GM12878 (cell line): ENCODE results near the gene CRKL. TPM values are rescaled to one million over a fixed set of nuclear protein-coding genes. Genes with fewer than 3 reads are reported as not detected.

Source experiments
- ATAC-seq: fragments of 200-7000 bp; cut with Tn5 transposase; 3 replicates; pipeline ENCODE4 v1.9.1; 2020; ENCODE audit warnings: mild to moderate bottlenecking, moderate library complexity
- BruUV-seq: library from RNA; stranded (reverse); fragments of 400-500 nt; replicated peaks from 2 replicates; lab custom pipeline; 2021; lab: Mats Ljungman, UMichigan
- CTCF ChIA-PET: fragments of 300-600 bp; sonication (Branson Sonifier 250); formaldehyde crosslinking; extraction: SDS; loops from one replicate; lab custom pipeline; 2021; ENCODE audit warnings: inconsistent platforms; lab: Yijun Ruan, JAX
- POLR2A ChIA-PET: fragments of 350-600 bp; formaldehyde crosslinking; extraction: SDS; loops from one replicate; lab custom pipeline; 2021; ENCODE audit warnings: inconsistent platforms; lab: Charles Lee
- RAD21 ChIA-PET: fragments of 300-600 bp; sonication (Branson Sonifier 250); formaldehyde crosslinking; loops from one replicate; lab custom pipeline; 2023; ENCODE audit warnings: antibody characterized with exemption; ENCODE audit not compliant: unreplicated experiment; lab: Charles Lee
- SMC1A ChIA-PET: fragments of 300-600 bp; sonication (Branson Sonifier 250); formaldehyde crosslinking; loops from one replicate; lab custom pipeline; 2023; ENCODE audit not compliant: unreplicated experiment, uncharacterized antibody; lab: Charles Lee
- DNase-seq: peaks from one replicate; pipeline ENCODE4 v3.0.0-alpha.2; 2011; ENCODE audit warnings: low read depth, low spot score
- FAIRE-seq: peaks from 3 replicates; lab custom pipeline; 2011; peaks lifted over from hg19 to GRCh38; lab: Jason Lieb, UNC
- H2AFZ ChIP-seq: 2 replicates; pipeline ENCODE4 v1.6.0; 2011; ENCODE audit warnings: low read depth, low read length, control low read depth; ENCODE audit not compliant: control insufficient read depth
- H3K27ac ChIP-seq: 2 replicates; pipeline ENCODE4 v1.5.1; 2011; ENCODE audit warnings: control low read depth; ENCODE audit not compliant: control insufficient read depth, insufficient read depth
- H3K27me3 ChIP-seq, 2 experiments: replicated peaks in 1 of 2; 2 replicates each; pipeline versions ENCODE4 v1.6.0 to v1.6.1; 2011; ENCODE audit warnings: low read length in 1 of 2; ENCODE audit not compliant: control insufficient read depth in 2 of 2, insufficient read depth in 2 of 2
- H3K36me3 ChIP-seq, 2 experiments: 2 replicates each; pipeline ENCODE4 v1.5.1; 2011; ENCODE audit warnings: low read length in 1 of 2; ENCODE audit not compliant: control insufficient read depth in 2 of 2, insufficient read depth in 2 of 2
- H3K4me1 ChIP-seq: 2 replicates; pipeline ENCODE4 v1.6.1; 2011; ENCODE audit warnings: mild to moderate bottlenecking, low read length, moderate library complexity, mixed read lengths; ENCODE audit not compliant: control insufficient read depth, insufficient read depth
- H3K4me2 ChIP-seq: 2 replicates; pipeline ENCODE4 v1.6.0; 2011; ENCODE audit warnings: control low read depth; ENCODE audit not compliant: control insufficient read depth, insufficient read depth
- H3K4me3 ChIP-seq: fragments of 200-600 bp; sonication (generic); 2 replicates; pipeline ENCODE4 v1.5.1; 2016
- H3K79me2 ChIP-seq: 2 replicates; pipeline ENCODE4 v1.6.0; 2011; ENCODE audit warnings: low read length; ENCODE audit not compliant: control insufficient read depth, insufficient read depth
- H3K9ac ChIP-seq: 2 replicates; pipeline ENCODE4 v1.8.0; 2011; ENCODE audit warnings: low read length, control low read depth, mixed read lengths; ENCODE audit not compliant: control insufficient read depth, insufficient read depth
- H3K9me3 ChIP-seq: replicated peaks from 3 replicates; pipeline ENCODE4 v1.5.1; 2011; ENCODE audit warnings: mild to moderate bottlenecking, low read length; ENCODE audit not compliant: control insufficient read depth, insufficient read depth
- H4K20me1 ChIP-seq: 2 replicates; pipeline ENCODE4 v1.6.0; 2011; ENCODE audit not compliant: control insufficient read depth, insufficient read depth
- BCLAF1 ChIP-seq: fragments of 450-650 bp; IDR thresholded peaks from 2 replicates; pipeline ENCODE4 v1.6.1; 2017; ENCODE audit warnings: antibody characterized with exemption, mild to moderate bottlenecking, moderate library complexity
- IRF3 ChIP-seq: fragments of 450-650 bp; IDR thresholded peaks from 2 replicates; pipeline ENCODE4 v1.6.1; 2014; ENCODE audit warnings: mild to moderate bottlenecking
- MYB ChIP-seq: fragments of 150-350 bp; IDR thresholded peaks from 2 replicates; pipeline ENCODE4 v1.6.1; 2014; ENCODE audit warnings: mild to moderate bottlenecking, low read depth, low read length, borderline replicate concordance
- NRF1 ChIP-seq: conservative IDR thresholded peaks from 2 replicates; pipeline ENCODE4 v1.6.1; 2011; ENCODE audit warnings: mild to moderate bottlenecking, low read depth, low read length, improper control_type of control experiment
- PRDM15 ChIP-seq: fragments of 450-650 bp; formaldehyde crosslinking; IDR thresholded peaks from 2 replicates; pipeline ENCODE4 v1.4.0; 2020; ENCODE audit warnings: mild to moderate bottlenecking, moderate library complexity
- RELB ChIP-seq: fragments of 450-650 bp; IDR thresholded peaks from 2 replicates; pipeline ENCODE4 v1.6.1; 2017; ENCODE audit warnings: low read depth, mild to moderate bottlenecking, moderate library complexity
- RUNX3 ChIP-seq: IDR thresholded peaks from 2 replicates; pipeline ENCODE4 v1.6.1; 2012; ENCODE audit warnings: low read length, inconsistent platforms
- SP1 ChIP-seq: IDR thresholded peaks from one replicate; pipeline ENCODE4 v1.6.1; 2011; ENCODE audit warnings: low read depth, low read length
- ZNF217 ChIP-seq: fragments of 450-650 bp; IDR thresholded peaks from 2 replicates; pipeline ENCODE4 v1.6.1; 2017; ENCODE audit warnings: antibody characterized with exemption, mild to moderate bottlenecking
- WGBS: methylation state at CpG from one replicate; pipeline ENCODE4 v1.1.6; 2016; ENCODE audit warnings: low lambda C conversion rate; ENCODE audit not compliant: insufficient replicate concordance, insufficient coverage; ENCODE audit errors: missing lambda C conversion rate; 5-methylcytosine and 5-hydroxymethylcytosine counted together
- in situ Hi-C: fragments of 300-500 bp; cut with MboI; formaldehyde crosslinking; loops from 9 replicates; pipeline ENCODE4 v1.14.3; 2018; ENCODE audit warnings: mixed read lengths
- intact Hi-C: fragments of 100-400 bp; cut with micrococcal nuclease; formaldehyde crosslinking; loops from one replicate; pipeline ENCODE4 v1.14.2; 2022; ENCODE audit not compliant: unreplicated experiment
- polyA plus RNA-seq, 11 experiments: library from polyadenylated mRNA; depleted of rRNA in 4 of 11; unstranded in 6 of 11; stranded (reverse) in 5 of 11; fragments of >200 nt; fragmentation: Nextera tagmentation in 4 of 11; fragmentation: Illumina TruSeq in 1 of 11; extraction: Ambion mirVana in 4 of 11; extraction: Trizol in 1 of 11; gene quantifications; 1 replicate in 1 of 11; 2 replicates in 10 of 11; pipeline versions ENCODE4 v1.2.1 to v1.2.3, GENCODE V29; 2011 to 2016; ENCODE audit warnings: inconsistent platforms in 2 of 11, missing spikeins in 2 of 11, low read depth in 1 of 11
- total RNA-seq, 4 experiments: library from RNA; depleted of rRNA in 3 of 4; stranded (reverse); fragments of >200 nt in 3 of 4; fragmentation: Illumina TruSeq in 1 of 4; extraction: Trizol in 1 of 4; gene quantifications; 2 replicates each; pipeline versions ENCODE4 v1.2.1 to v1.2.3, GENCODE V29; 2013 to 2021

CRKL gene
- total and polyA plus RNA-seq, 10 of the 15 experiments (the other 5 are each of a cell fraction or from before 2014, with no cell fraction given), result 12.6 to 61.2 (median 32.7) TPM

- TF ChIP-seq BCLAF1 (no peak), MYB (no peak)
- TF ChIP-seq, all 136 proteins: peak for 0
These were observed 63.9 kb downstream of the CRKL start (continued) for GRCh38 chr22:20980938-20981722.

GRCh38 chr22:20981787-20982562 lies 64.8 kb downstream of the CRKL start, which contains the start of gene LZTR1:
Gene LZTR1 (plus strand): TSS chr22:20982297. CDS start chr22:20982372, 75 bp downstream.
- RAD21 ChIA-PET, result interaction anchor here (0.9 to 1.8 kb wide), 6 partner anchors 10 to 118 kb away, joined by 3 to 7 read pairs (median 4); partner anchors contain the start of gene THAP7
- FAIRE-seq, result peak; percentile 98
- TF ChIP-seq SP1 (no peak), IRF3 (no peak; the same call in 1 of the 2 replicates), RUNX3 (peak; percentile 86), NRF1 (peak; percentile 39), RELB (peak; percentile 78), ZNF217 (no peak), PRDM15 (CRISPR knock-in tag) (no peak)

More at GRCh38 chr22:20981787-20982562, 64.8 kb downstream of the CRKL start, which contains the start of gene LZTR1:
- Histone ChIP-seq H3K9me3 (peaks cover 6% of the 10 kb centered on the region; the same call in 2 of the 3 replicates), H4K20me1 (no peaks in the 10 kb centered on the region), H3K79me2 (peaks cover 16% of the 10 kb centered on the region), H3K27ac (peak within 1 kb of the TSS; percentile 82), H2AFZ (peak within 1 kb of the TSS; percentile 99), H3K4me2 (peak within 1 kb of the TSS; percentile 97), H3K4me3 (peak within 1 kb of the TSS; percentile 94), H3K4me1 (peaks cover 10% of the 10 kb centered on the region; the same call in 1 of the 2 replicates), H3K9ac (peak within 1 kb of the TSS; percentile 95), H3K36me3 (no peaks in the 10 kb centered on the region), H3K27me3 (no peaks in the 10 kb centered on the region)
- peak; percentile 32 for DNase-seq
- POLR2A ChIA-PET, result interaction anchor here (0.6 to 1.9 kb wide), 3 partner anchors 10 to 96 kb away, joined by 3 to 9 read pairs (median 5); partner anchors contain the start of gene THAP7
- intact Hi-C loops, result no loop called here
- peak; percentile 95 for ATAC-seq
- 2% methylated on average over 87 of the region's 87 CpGs for WGBS
- SMC1A ChIA-PET, result no interaction called here
- BruUV-seq, result TSS peak; percentile 94
- CTCF ChIA-PET, result interaction anchor here (0.6 to 1.8 kb wide), 12 partner anchors 10 to 488 kb away, joined by 3 to 11 read pairs (median 3); partner anchors contain the start of genes PI4KA, SNAP29 and THAP7
- in situ Hi-C loops, result no loop called here
